Ishikawa (cell line): ENCODE data around the gene FXYD5.

Experiments used
- EGR1 ChIP-seq: IDR thresholded peaks from 2 replicates; pipeline ENCODE4 v1.6.1; 2012
- EP300 ChIP-seq: IDR thresholded peaks from 2 replicates; pipeline ENCODE4 v1.6.1; 2012; ENCODE audit warnings: borderline replicate concordance
- FOXM1 ChIP-seq: IDR thresholded peaks from 2 replicates; pipeline ENCODE4 v1.6.1; 2012; ENCODE audit warnings: low read depth, borderline replicate concordance
- NFIC ChIP-seq: IDR thresholded peaks from 2 replicates; pipeline ENCODE4 v1.6.1; 2012
- TCF12 ChIP-seq: IDR thresholded peaks from 2 replicates; pipeline ENCODE4 v1.6.1; 2012; ENCODE audit warnings: low read depth
- TEAD4 ChIP-seq: IDR thresholded peaks from 2 replicates; pipeline ENCODE4 v1.6.1; 2012

GRCh38 chr19:35166100-35167063 is 11.8 kb downstream of the FXYD5 start:
- TF ChIP-seq TCF12 (no peak), TEAD4 (no peak), FOXM1 (no peak), EP300 (no peak), EGR1 (no peak), NFIC (no peak)
